Stimulated activated CD4-positive, alpha-beta T cell treated with anti-CD3 and anti-CD28 coated beads, Interleukin-1b, Interleukin-23, amount 100 ng/mL, for 24 hours (primary cell): ENCODE data around the gene PRRT1B.
"Not testable (repeated sequence)": the region's sequence is repeated elsewhere in the genome, so short reads cannot be mapped to it uniquely, and the experiment has no call there.

Experiments
- DNase-seq, 4 experiments: peaks; one replicate each; pipeline ENCODE4 v3.0.0-alpha.2; 2020; ENCODE audit warnings: low read depth in 4 of 4, low spot score in 1 of 4

PRRT1B gene

GRCh38 chr9:131549186-131549585 is 3.9 kb downstream of the PRRT1B start:
- not testable (repeated sequence) for DNase-seq

GRCh38 chr9:131550465-131550864 is 5.1 kb downstream of the PRRT1B start:
- not testable (repeated sequence) for DNase-seq

- no peak for DNase-seq
Observed at GRCh38 chr9:131552030-131552429, 6.7 kb downstream of the PRRT1B start.

GRCh38 chr9:131554087-131554842 is 8.9 kb downstream of the PRRT1B start:
- no peak for DNase-seq

- DNase-seq: no peak
Observed at GRCh38 chr9:131554843-131555351, 9.6 kb downstream of the PRRT1B start.

- DNase-seq: no peak
Observed at GRCh38 chr9:131555841-131556673, 10.7 kb downstream of the PRRT1B start.

- no peak for DNase-seq
Observed at GRCh38 chr9:131557855-131558548, 12.7 kb downstream of the PRRT1B start.

GRCh38 chr9:131559421-131560000 is 14.2 kb downstream of the PRRT1B start:
- DNase-seq: no peak

GRCh38 chr9:131562032-131562959 is 17.0 kb downstream of the PRRT1B start:
- no peak for DNase-seq

- DNase-seq: no peak
Observed at GRCh38 chr9:131565369-131565768, 20.0 kb downstream of the PRRT1B start.

- DNase-seq: no peak
Observed at GRCh38 chr9:131566158-131566557, 20.8 kb downstream of the PRRT1B start.

- DNase-seq: no peak
Observed at GRCh38 chr9:131567910-131568309, 22.6 kb downstream of the PRRT1B start.

- DNase-seq: no peak
Observed at GRCh38 chr9:131574730-131575640, 29.7 kb downstream of the PRRT1B start.

- DNase-seq: no peak
Observed at GRCh38 chr9:131575946-131576853, 30.9 kb downstream of the PRRT1B start.

GRCh38 chr9:131577005-131578000 is 32.0 kb downstream of the PRRT1B start:
- no peak for DNase-seq

- DNase-seq: no peak
Observed at GRCh38 chr9:131578021-131578420, 32.7 kb downstream of the PRRT1B start.
